GM21619 (cell line): Measurements from ENCODE around the gene WARS2.
"Not testable (repeated sequence)": the region's sequence is repeated elsewhere in the genome, so short reads cannot be mapped to it uniquely, and the experiment has no call there.

Experiments
- ATAC-seq: cut with Tn5 transposase; IDR thresholded peaks from one replicate; pipeline ENCODE4 v1.9.1; 2021; ENCODE audit not compliant: unreplicated experiment

The WARS2 gene

GRCh38 chr1:119140177-119141019 is at the start of gene WARS2:
Gene WARS2 (minus strand): TSS chr1:119140653. CDS start chr1:119140644, 9 bp downstream.
- peak; percentile 94 for ATAC-seq

- no peak for ATAC-seq
These were observed 48.5 kb upstream of the WARS2 start for GRCh38 chr1:119188926-119189325.

GRCh38 chr1:119187416-119187815 is 47.0 kb upstream of the WARS2 start:
- ATAC-seq: no peak

GRCh38 chr1:119186471-119186870 is 46.0 kb upstream of the WARS2 start:
- no peak for ATAC-seq

- no peak for ATAC-seq
These were observed 44.5 kb upstream of the WARS2 start for GRCh38 chr1:119184972-119185371.

DNA sequence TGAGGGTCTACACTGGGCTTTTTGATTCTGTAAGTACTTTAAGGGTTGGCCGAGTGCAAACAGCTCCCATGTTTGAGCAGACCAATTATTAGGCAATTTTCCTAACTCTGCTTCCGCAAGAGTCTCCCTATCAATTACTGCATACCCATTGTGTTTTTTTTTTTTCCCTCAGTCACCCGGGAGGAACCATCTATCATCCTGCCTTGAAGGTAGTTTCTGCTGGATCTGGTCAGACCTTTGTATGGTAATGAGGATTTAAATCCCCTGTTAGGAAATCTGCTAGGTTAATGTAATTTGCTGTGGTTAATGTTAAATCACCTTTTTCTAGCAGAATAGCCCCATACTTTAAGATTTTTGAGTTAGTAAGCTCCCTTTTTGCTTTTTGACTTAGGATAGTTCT is 40.8 kb upstream of the WARS2 start:
- ATAC-seq: no peak

- ATAC-seq: no peak
These were observed 38.6 kb upstream of the WARS2 start for GRCh38 chr1:119179051-119179450.

GRCh38 chr1:119172927-119173326 is 32.5 kb upstream of the WARS2 start:
- not testable (repeated sequence) for ATAC-seq

- not testable (repeated sequence) for ATAC-seq
These were observed 31.0 kb upstream of the WARS2 start for GRCh38 chr1:119171381-119172010.

DNA sequence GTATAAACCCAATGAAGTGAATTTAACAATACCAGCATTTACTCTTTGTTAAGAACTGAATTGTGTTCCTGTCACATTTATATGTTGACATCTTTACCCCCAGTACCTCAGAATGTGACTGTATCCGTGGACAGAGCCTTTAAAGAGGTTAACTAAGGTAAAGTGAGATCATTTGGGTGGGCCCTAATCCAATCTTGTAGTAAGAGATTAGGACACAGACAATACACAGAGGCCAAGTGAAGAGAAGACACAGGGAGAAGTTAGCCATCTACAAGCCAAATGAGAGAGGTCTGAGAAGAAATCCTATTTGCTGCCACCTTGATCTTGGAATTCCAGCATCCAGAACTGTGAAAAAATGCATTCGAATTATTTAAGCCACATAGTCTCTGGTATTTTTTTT is 22.9 kb upstream of the WARS2 start:
- no peak for ATAC-seq

DNA sequence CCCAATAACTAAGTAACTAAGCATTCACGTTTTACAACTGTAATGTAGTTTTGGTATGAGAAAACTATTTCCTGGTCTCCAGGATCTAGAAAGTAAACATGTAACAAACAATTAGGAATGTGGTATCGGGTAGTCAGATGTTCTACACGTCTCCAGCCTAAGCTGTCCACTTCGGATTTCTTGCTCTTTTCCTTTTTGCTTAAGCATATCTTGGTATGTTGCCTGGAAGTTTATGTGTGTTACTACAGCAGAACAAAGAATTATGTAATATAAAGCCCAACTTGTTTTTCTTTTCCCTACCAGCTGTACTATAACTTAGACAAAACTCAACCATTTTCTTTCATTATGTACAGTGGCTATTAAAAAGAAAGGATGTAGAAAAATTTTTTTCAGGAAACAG is 20.4 kb upstream of the WARS2 start:
- ATAC-seq: no peak

- no peak for ATAC-seq
These were observed 20.0 kb upstream of the WARS2 start for GRCh38 chr1:119160409-119160808.

GRCh38 chr1:119159966-119160365 is 19.5 kb upstream of the WARS2 start:
- ATAC-seq: no peak

- no peak for ATAC-seq
These were observed 18.7 kb upstream of the WARS2 start for GRCh38 chr1:119159111-119159510.

DNA sequence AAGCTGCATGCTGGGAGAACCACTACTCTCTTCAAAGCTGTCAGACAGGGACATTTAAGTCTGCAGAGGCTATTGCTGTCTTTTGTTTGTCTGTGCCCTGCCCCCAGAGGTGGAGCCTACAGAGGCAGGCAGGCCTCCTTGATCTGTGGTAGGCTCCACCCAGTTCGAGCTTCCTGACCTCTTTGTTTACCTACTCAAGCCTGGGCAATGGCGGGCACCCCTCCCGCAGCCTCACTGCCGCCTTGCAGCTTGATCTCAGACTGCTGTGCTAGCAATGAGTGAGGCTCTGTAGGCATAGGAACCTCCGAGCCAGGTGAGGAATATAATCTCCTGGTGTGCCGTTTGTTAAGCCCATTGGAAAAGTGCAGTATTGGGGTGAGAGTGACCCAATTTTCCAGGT is 16.3 kb upstream of the WARS2 start:
- not testable (repeated sequence) for ATAC-seq

DNA sequence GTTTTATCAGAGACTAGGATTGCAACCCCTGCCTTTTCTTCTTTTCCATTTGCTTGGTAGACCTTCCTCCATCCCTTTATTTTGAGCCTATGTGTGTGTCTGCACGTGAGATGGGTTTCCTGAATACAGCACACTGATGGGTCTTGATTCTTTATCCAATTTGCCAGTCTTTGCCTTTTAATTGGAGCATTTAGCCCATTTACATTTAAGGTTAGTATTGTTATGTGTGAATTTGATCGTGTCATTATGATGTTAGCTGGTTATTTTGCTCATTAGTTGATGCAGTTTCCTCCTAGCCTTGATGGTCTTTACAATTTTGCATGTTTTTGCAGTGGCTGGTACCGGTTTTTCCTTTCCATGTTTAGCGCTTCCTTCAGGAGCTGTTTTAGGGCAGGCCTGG is 14.6 kb upstream of the WARS2 start:
- ATAC-seq: not testable (repeated sequence)

GRCh38 chr1:119150150-119150549 is 9.7 kb upstream of the WARS2 start:
- ATAC-seq: no peak

- ATAC-seq: no peak
These were observed 7.2 kb upstream of the WARS2 start for GRCh38 chr1:119147661-119148090.

DNA sequence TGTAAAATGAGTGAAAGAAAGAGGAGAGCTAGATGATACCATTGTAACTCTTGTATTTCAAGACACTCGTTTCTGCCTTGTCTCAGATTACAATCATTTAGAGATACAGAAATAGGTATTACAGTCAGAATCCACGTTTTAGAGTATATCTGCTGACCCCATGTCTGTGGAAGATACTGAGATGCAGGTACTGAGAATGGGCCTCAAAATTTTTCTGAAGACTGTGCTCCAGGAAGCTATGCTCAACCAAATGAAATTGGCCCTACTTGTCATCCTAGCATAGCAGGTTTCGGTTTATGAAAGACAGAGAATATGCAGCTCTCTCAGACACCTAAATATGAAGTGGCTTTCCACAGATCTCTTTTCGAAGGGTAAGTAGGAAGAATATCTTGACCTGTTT is 6.0 kb upstream of the WARS2 start:
- no peak for ATAC-seq

DNA sequence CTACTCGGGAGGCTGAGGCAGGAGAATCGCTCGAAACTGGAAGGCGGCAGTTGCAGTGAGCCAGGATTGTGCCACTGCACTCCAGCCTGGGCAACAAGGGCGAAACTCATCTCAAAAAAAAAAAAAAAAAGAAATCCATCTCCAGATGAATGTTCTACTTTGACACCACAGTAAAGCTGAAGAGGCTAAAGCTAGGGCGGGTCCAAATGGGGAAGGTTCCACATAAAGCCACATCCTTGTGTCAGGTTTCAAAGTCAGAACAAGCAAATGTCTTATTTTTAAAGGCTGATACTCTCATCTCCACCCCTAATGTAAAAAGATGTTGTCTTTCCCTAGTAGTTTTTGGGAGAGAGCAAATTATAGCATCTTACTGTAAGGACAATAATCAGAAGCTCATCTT is 4.4 kb upstream of the WARS2 start:
- ATAC-seq: no peak

DNA sequence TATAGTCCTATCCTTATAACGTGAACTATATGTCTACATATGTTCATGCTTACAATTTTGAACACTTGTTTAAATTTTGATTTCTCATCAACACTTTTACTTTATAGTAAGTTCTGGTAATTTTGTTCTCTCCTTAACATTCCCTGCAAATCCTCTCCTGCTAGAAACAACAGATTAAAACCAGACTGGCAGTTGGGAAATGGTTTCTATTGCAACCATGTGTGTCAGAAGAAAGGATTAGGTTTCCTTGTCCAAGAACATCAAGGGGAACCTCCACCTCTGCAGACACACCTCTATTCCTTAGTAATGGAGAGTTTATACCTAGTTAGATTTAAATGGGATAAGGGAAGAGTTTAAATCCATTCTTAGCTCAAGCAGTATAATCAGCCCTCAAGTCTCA is 3.3 kb upstream of the WARS2 start:
- ATAC-seq: no peak

- ATAC-seq: no peak
These were observed 1.2 kb upstream of the WARS2 start for GRCh38 chr1:119141660-119142059.
